Psoas muscle (tissue), 8 donors: Measurements from ENCODE around the gene RUBCN. TPM values are rescaled to one million over a fixed set of nuclear protein-coding genes. Genes with fewer than 3 reads are reported as not detected.

Experiments used
- ATAC-seq, 4 donors: fragments of 200-7000 bp; cut with Tn5 transposase; one replicate each; pipeline ENCODE4 v1.9.1; 2020; ENCODE audit warnings: moderate library complexity in 3 of 4, mild to moderate bottlenecking in 2 of 4
- DNase-seq, 2 donors: peaks; one replicate each; pipeline ENCODE4 v3.0.0-alpha.2; 2020
- H3K27ac ChIP-seq: fragments of 200-600 bp; one replicate; pipeline ENCODE4 v1.8.0; 2022
- H3K27me3 ChIP-seq, 3 donors: fragments of 200-600 bp in 1 of 3; one replicate each; pipeline versions ENCODE4 v1.6.1 to v1.8.0; 2013 to 2022; ENCODE audit warnings: low read length in 2 of 3, mild to moderate bottlenecking in 2 of 3, moderate library complexity in 1 of 3; ENCODE audit not compliant: insufficient read depth in 3 of 3
- H3K36me3 ChIP-seq, 2 donors: fragments of 200-600 bp in 1 of 2; one replicate each; pipeline versions ENCODE4 v1.6.1 to v1.8.0; 2013 to 2022; ENCODE audit warnings: low read depth in 1 of 2, mild to moderate bottlenecking in 1 of 2, moderate library complexity in 1 of 2; ENCODE audit not compliant: insufficient read depth in 1 of 2
- H3K4me1 ChIP-seq: fragments of 200-600 bp; one replicate; pipeline ENCODE4 v1.8.0; 2022
- H3K4me3 ChIP-seq: fragments of 200-600 bp; one replicate; pipeline ENCODE4 v1.8.0; 2022; ENCODE audit warnings: mild to moderate bottlenecking
- H3K9me3 ChIP-seq: fragments of 200-600 bp; one replicate; pipeline ENCODE4 v1.8.0; 2022
- WGBS, 3 donors: extraction: QIAGEN DNeasy Blood & Tissue Kit; methylation state at CpG; one replicate each; pipeline versions ENCODE4 v1.1.6 to v1.1.7; 2013; 5-methylcytosine and 5-hydroxymethylcytosine counted together
- intact Hi-C, 2 donors: fragments of 100-400 bp; cut with DNase I; formaldehyde crosslinking; loops; one replicate each; pipeline versions ENCODE4 v1.11.0 to v1.14.2; 2022
- polyA plus RNA-seq, 3 donors: library from polyadenylated mRNA; stranded (reverse); fragments of 200-250 nt; gene quantifications; one replicate each; pipeline ENCODE4 v1.2.3, GENCODE V29; 2013
- total RNA-seq, 4 donors: library from RNA; stranded (reverse); fragmentation: NEBNext Ultra II Directional in 2 of 4; extraction: Animal tissue kit (Norgen Biotek cat#: 25700) in 2 of 4; gene quantifications; one replicate each; pipeline versions ENCODE4 v1.2.1 to v1.2.4, GENCODE V29; 2021 to 2023
- TF ChIP-seq, protein P1 (sequence below): fragments of 200-600 bp; IDR thresholded peaks from one replicate; pipeline ENCODE4 v1.8.0; 2022; ENCODE audit warnings: antibody characterized with exemption
- donor health status: healthy with polysubstance abuse.
- donor health status: DM: no; HTN: no; CAD: no; lungs with moderate emphysema.
- donor health status: Bipolar disorder and iron deficiency.
- donor health status: healthy.
- donor health status: DM: yes; HTN: yes; CAD: no.
- donor health status: DM: no; HTN: no; CAD: no.
- donor health status: DM: no; HTN: no; CAD: no.
- donor health status: DM: yes; HTN: yes; CAD: no.

RUBCN gene
- total and polyA plus RNA-seq, 7 donors: 5.0 to 29.1 (median 21.9) TPM

DNA sequence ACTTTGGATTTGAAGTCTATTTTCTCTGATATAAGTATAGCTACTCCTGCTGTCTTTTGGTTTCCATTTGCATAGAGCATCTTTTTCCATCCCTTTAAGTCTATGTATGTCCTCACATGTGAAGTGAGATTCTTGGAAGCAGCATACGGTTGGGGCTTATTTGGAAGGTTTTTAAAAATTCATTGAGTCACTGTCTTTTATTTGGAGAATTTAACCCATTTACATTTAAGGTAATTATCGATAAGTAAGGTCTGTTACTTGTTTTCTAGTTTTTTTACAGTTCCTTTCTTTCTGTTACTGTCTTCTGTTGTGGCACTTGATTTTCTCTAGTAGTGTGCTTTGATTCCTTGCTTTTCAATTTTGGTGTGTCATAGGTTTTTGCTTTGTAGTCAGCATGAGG, 14.0 kb downstream of the RUBCN start:
- TF ChIP-seq, protein P1, sequence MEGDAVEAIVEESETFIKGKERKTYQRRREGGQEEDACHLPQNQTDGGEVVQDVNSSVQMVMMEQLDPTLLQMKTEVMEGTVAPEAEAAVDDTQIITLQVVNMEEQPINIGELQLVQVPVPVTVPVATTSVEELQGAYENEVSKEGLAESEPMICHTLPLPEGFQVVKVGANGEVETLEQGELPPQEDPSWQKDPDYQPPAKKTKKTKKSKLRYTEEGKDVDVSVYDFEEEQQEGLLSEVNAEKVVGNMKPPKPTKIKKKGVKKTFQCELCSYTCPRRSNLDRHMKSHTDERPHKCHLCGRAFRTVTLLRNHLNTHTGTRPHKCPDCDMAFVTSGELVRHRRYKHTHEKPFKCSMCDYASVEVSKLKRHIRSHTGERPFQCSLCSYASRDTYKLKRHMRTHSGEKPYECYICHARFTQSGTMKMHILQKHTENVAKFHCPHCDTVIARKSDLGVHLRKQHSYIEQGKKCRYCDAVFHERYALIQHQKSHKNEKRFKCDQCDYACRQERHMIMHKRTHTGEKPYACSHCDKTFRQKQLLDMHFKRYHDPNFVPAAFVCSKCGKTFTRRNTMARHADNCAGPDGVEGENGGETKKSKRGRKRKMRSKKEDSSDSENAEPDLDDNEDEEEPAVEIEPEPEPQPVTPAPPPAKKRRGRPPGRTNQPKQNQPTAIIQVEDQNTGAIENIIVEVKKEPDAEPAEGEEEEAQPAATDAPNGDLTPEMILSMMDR: no peak

DNA sequence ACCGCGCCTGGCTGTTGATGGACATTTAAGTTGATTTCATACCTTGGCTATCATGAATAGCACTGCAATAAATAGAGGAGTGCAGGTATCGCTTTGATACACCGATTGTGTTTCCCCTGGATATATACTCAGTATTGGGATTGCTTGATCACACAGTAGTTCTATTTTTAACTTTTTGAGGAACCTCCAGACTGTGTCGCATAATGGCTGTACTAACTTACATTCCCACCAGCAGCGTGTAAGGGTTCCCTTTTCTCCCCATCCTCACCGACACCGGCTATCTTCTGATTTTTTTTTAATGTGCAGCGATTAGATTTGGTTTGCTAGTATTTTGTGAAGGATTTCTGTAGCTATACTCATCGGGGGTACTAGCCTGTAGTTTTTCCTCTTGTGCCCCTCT, 16.0 kb downstream of the RUBCN start:
- Histone ChIP-seq H3K27ac (no peak overlapping the region), H3K36me3 (peaks cover 0 to 16% of the 10 kb centered on the region in 2 donors), H3K4me3 (no peak overlapping the region), H3K9me3 (peaks cover 5% of the 10 kb centered on the region), H3K4me1 (peaks cover 12% of the 10 kb centered on the region), H3K27me3 (no peaks in the 10 kb centered on the region)
- WGBS, 3 donors: 93 to 98% (median 97%) methylated on average over 10 of the region's 10 CpGs
- TF ChIP-seq, protein P1: no peak
- DNase-seq: no peak
- intact Hi-C loops: no loop called here
- ATAC-seq: no peak

More for the DNA sequence above, 14.0 kb downstream of the RUBCN start:
- no peak for ATAC-seq
- intact Hi-C loops: no loop called here
- 97 to 98% (median 97%) methylated on average over 2 of the region's 2 CpGs for WGBS, 3 donors
- Histone ChIP-seq H3K27ac (no peak overlapping the region), H3K4me1 (peaks cover 12% of the 10 kb centered on the region), H3K4me3 (no peak overlapping the region), H3K9me3 (peaks cover 5% of the 10 kb centered on the region), H3K36me3 (no peaks in the 10 kb centered on the region), H3K27me3 (no peaks in the 10 kb centered on the region)
- no peak for DNase-seq

DNA sequence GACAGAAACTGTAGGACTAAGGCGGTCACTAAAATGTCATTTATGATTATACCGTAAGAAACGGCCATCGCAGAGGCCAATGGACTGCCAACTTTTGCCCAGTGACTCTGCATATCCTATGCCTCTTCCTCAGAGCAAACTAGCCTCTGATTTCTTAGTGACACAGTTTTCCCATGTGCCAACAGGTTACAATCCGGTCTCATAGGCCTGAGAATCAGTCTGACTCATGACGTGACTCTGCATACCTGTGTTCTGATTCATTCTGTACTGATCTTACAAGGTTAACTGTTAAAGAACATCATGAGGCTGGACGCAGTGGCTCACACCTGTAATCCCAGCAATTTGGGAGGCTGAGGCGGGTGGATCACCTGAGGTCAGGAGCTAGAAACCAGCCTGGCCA, 17.8 kb downstream of the RUBCN start:
- no peaks in the 10 kb centered on the region for H3K27me3 ChIP-seq
- ATAC-seq: peak; percentile 89 to 95 (median 92)
- intact Hi-C loops: no loop called here
- TF ChIP-seq, protein P1: no peak
- DNase-seq: no peak
- peak overlapping the region; percentile 81 for H3K27ac ChIP-seq
- peaks cover 25% of the 10 kb centered on the region for H3K4me1 ChIP-seq
- 69 to 86% (median 82%) methylated on average over 8 of the region's 8 CpGs for WGBS, 3 donors
- peaks cover 5% of the 10 kb centered on the region for H3K9me3 ChIP-seq
- H3K36me3 ChIP-seq: peaks cover 0 to 21% of the 10 kb centered on the region in 2 donors
- H3K4me3 ChIP-seq: no peak overlapping the region

DNA sequence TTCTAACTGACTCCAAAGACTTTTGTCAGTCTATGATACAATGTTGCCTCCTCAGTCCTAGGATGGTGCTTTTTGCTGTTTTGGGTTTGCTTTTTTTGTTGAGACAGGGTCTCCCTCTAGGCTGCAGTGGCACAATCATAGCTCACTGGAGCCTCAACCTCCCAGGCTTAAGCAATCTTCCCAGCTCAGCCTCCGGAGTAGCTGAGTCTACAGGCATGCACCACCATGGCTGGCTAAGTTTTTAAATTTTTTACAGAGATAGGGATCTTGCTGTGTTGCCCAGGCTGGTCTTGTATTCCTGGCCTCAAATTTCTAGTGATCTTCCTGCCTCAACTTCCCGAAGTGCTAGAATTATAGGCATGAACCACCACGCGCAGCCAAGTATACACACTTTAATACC, 22.5 kb downstream of the RUBCN start:
- Histone ChIP-seq H3K36me3 (peaks cover 0 to 21% of the 10 kb centered on the region in 2 donors), H3K9me3 (no peaks in the 10 kb centered on the region), H3K27ac (peak overlapping the region; percentile 93), H3K4me3 (peak overlapping the region; percentile 53), H3K27me3 (no peaks in the 10 kb centered on the region), H3K4me1 (peaks cover 36% of the 10 kb centered on the region)
- TF ChIP-seq, protein P1: no peak
- 92 to 98% (median 92%) methylated on average over 4 of the region's 4 CpGs for WGBS, 3 donors
- DNase-seq (no peak), ATAC-seq (no peak)
- intact Hi-C loops: loop anchor here in 1 of 2 donors (5.0 kb wide), 1 partner anchor 78 kb away; the partner anchor contains the start of gene LRCH3

GRCh38 chr3:197713477-197713822, 23.3 kb downstream of the RUBCN start:
- Histone ChIP-seq H3K36me3 (peaks cover 0 to 21% of the 10 kb centered on the region in 2 donors), H3K9me3 (no peaks in the 10 kb centered on the region), H3K4me3 (peak overlapping the region; percentile 53), H3K27me3 (no peaks in the 10 kb centered on the region), H3K4me1 (peaks cover 28% of the 10 kb centered on the region), H3K27ac (peak overlapping the region; percentile 93)
- no peak for ATAC-seq
- TF ChIP-seq, protein P1: no peak
- intact Hi-C loops: loop anchor here (1.0 to 5.0 kb wide), 3 partner anchors 35 to 79 kb away; partner anchors contain the start of genes FYTTD1 (in 1 of the 2) and LRCH3 (in 1 of the 2)
- WGBS, 3 donors: 21 to 36% (median 28%) methylated on average over 4 of the region's 4 CpGs
- DNase-seq: peak in 1 of 2 donors; percentile 59
